HepG2 (cell line): ENCODE data around the gene AP4M1. TPM values are rescaled to one million over a fixed set of nuclear protein-coding genes. Genes with fewer than 3 reads are reported as not detected.

Experiments
- ATF1 ChIP-seq: IDR thresholded peaks from 2 replicates; pipeline ENCODE4 v1.6.1; 2016; ENCODE audit warnings: mild to moderate bottlenecking, control low read depth
- DPF2 ChIP-seq: sonication (generic); formaldehyde crosslinking; IDR thresholded peaks from 2 replicates; pipeline ENCODE4 v1.4.0; 2020; ENCODE audit warnings: mild to moderate bottlenecking, low read depth, missing genetic modification reagents, borderline replicate concordance
- FOXA1 ChIP-seq, 2 experiments: fragments of 450-650 bp in 1 of 2; sonication (generic) in 1 of 2; formaldehyde crosslinking in 1 of 2; IDR thresholded peaks; 2 replicates each; pipeline versions ENCODE4 v1.4.0 to v1.6.1; 2016 to 2020; ENCODE audit warnings: missing genetic modification reagents in 1 of 2
- HNF1A ChIP-seq, 2 experiments: sonication (generic) in 1 of 2; formaldehyde crosslinking in 1 of 2; IDR thresholded peaks; 2 replicates each; pipeline versions ENCODE4 v1.4.0 to v1.6.1; 2016 to 2020; ENCODE audit warnings: borderline replicate concordance in 1 of 2, low read depth in 1 of 2, mild to moderate bottlenecking in 1 of 2, missing genetic modification reagents in 1 of 2
- KDM2A ChIP-seq: sonication (generic); formaldehyde crosslinking; IDR thresholded peaks from 2 replicates; pipeline ENCODE4 v1.4.0; 2020; ENCODE audit warnings: low read depth, missing genetic modification reagents, borderline replicate concordance
- MAZ ChIP-seq, 2 experiments: sonication (generic) in 1 of 2; formaldehyde crosslinking in 1 of 2; IDR thresholded peaks; 2 replicates each; pipeline versions ENCODE4 v1.5.0 to v1.6.1; 2012 to 2020; ENCODE audit warnings: low read depth in 2 of 2, mild to moderate bottlenecking in 2 of 2, borderline replicate concordance in 1 of 2, improper control_type of control experiment in 1 of 2, low read length in 1 of 2, missing genetic modification reagents in 1 of 2, moderate library complexity in 1 of 2
- PTBP1 ChIP-seq: fragments of 200-400 bp; formaldehyde crosslinking; IDR thresholded peaks from 2 replicates; pipeline ENCODE4 v1.6.1; 2018; ENCODE audit warnings: low read length, low read depth; ENCODE audit not compliant: poor library complexity, severe bottlenecking
- SP140L ChIP-seq: sonication (generic); formaldehyde crosslinking; IDR thresholded peaks from 2 replicates; pipeline ENCODE4 v1.4.0; 2020; ENCODE audit warnings: missing genetic modification reagents, borderline replicate concordance
- ZNF18 ChIP-seq: sonication (generic); formaldehyde crosslinking; IDR thresholded peaks from 2 replicates; pipeline ENCODE4 v1.8.0; 2022; ENCODE audit warnings: mild to moderate bottlenecking, missing genetic modification reagents; ENCODE audit not compliant: insufficient replicate concordance
- ZNF543 ChIP-seq: sonication (generic); formaldehyde crosslinking; IDR thresholded peaks from 2 replicates; pipeline ENCODE4 v1.4.0; 2020; ENCODE audit warnings: mild to moderate bottlenecking, missing genetic modification reagents
- ZNF609 ChIP-seq: sonication (generic); formaldehyde crosslinking; IDR thresholded peaks from 2 replicates; pipeline ENCODE4 v1.4.0; 2020; ENCODE audit warnings: mild to moderate bottlenecking, missing genetic modification reagents, borderline replicate concordance
- ZNF761 ChIP-seq: sonication (generic); formaldehyde crosslinking; conservative IDR thresholded peaks from 2 replicates; pipeline ENCODE4 v1.4.0; 2020; ENCODE audit warnings: mild to moderate bottlenecking, missing genetic modification reagents
- ZXDC ChIP-seq: sonication (generic); formaldehyde crosslinking; IDR thresholded peaks from 2 replicates; pipeline ENCODE4 v1.5.0; 2020; ENCODE audit warnings: mild to moderate bottlenecking, missing genetic modification reagents
- polyA plus RNA-seq, 8 experiments: library from polyadenylated mRNA; depleted of rRNA in 3 of 8; stranded (reverse) in 7 of 8; unstranded in 1 of 8; fragments of >200 nt; fragmentation: Illumina TruSeq in 4 of 8; extraction: Trizol in 4 of 8; gene quantifications; 2 replicates each; pipeline versions ENCODE4 v1.2.1 to v1.2.3, GENCODE V29; 2011 to 2016; ENCODE audit warnings: low read depth in 4 of 8, missing spikeins in 1 of 8, mixed read lengths in 1 of 8; ENCODE audit not compliant: insufficient read depth in 1 of 8
- total RNA-seq, 5 experiments: library from RNA; depleted of rRNA; stranded (reverse); fragments of >200 nt; fragmentation: Illumina TruSeq; extraction: Trizol; gene quantifications; 2 replicates each; pipeline ENCODE4 v1.2.3, GENCODE V29; 2016; ENCODE audit warnings: low read depth in 1 of 5

The AP4M1 gene
- total and polyA plus RNA-seq, 2 of the 13 experiments (the other 11 are each of a cell fraction or from before 2014, with no cell fraction given), result 6.3 to 9.7 TPM

GRCh38 chr7:100079024-100079560 lies 22.4 kb upstream of the AP4M1 start (continued):
- TF ChIP-seq KDM2A (CRISPR knock-in tag) (peak; percentile 15; the same call in 1 of the 2 replicates), ZNF543 (0 out of 2 replicates have a peak, but pooled peaks have one; percentile 54), PTBP1 (no peak), ZXDC (CRISPR knock-in tag) (no peak), DPF2 (CRISPR knock-in tag) (peak; percentile 65; the same call in 1 of the 2 replicates), SP140L (CRISPR knock-in tag) (no peak), HNF1A (IDR thresholded peaks at IDR 0.05; ENCODE audit: low read depth) (no peak), HNF1A (CRISPR knock-in tag; IDR thresholded peaks at IDR 0.05; ENCODE audit: borderline replicate concordance) (peak; percentile 62; the same call in 1 of the 2 replicates), ZNF761 (CRISPR knock-in tag) (0 out of 2 replicates have a peak, but pooled peaks have one; percentile 54), MAZ (IDR thresholded peaks at IDR 0.05; ENCODE audit: borderline replicate concordance, low read depth, low read length) (0 out of 2 replicates have a peak, but pooled peaks have one; percentile 40), MAZ (CRISPR knock-in tag; IDR thresholded peaks at IDR 0.05; ENCODE audit: low read depth) (no peak), ATF1 (CRISPR knock-in tag) (0 out of 2 replicates have a peak, but pooled peaks have one; percentile 24), FOXA1 (IDR thresholded peaks at IDR 0.05) (no peak), FOXA1 (CRISPR knock-in tag; IDR thresholded peaks at IDR 0.05) (peak; percentile 80), ZNF18 (no peak), ZNF609 (CRISPR knock-in tag) (peak; percentile 71; the same call in 1 of the 2 replicates)
